HG03460 (cell line): ENCODE results near the gene ICAM4.

Experiments
- ATAC-seq: cut with Tn5 transposase; IDR thresholded peaks from one replicate; pipeline ENCODE4 v1.9.1; 2021; ENCODE audit not compliant: unreplicated experiment

ICAM4 gene

GRCh38 chr19:10290357-10290875, 3.7 kb downstream of the ICAM4 start:
- ATAC-seq: no peak

DNA sequence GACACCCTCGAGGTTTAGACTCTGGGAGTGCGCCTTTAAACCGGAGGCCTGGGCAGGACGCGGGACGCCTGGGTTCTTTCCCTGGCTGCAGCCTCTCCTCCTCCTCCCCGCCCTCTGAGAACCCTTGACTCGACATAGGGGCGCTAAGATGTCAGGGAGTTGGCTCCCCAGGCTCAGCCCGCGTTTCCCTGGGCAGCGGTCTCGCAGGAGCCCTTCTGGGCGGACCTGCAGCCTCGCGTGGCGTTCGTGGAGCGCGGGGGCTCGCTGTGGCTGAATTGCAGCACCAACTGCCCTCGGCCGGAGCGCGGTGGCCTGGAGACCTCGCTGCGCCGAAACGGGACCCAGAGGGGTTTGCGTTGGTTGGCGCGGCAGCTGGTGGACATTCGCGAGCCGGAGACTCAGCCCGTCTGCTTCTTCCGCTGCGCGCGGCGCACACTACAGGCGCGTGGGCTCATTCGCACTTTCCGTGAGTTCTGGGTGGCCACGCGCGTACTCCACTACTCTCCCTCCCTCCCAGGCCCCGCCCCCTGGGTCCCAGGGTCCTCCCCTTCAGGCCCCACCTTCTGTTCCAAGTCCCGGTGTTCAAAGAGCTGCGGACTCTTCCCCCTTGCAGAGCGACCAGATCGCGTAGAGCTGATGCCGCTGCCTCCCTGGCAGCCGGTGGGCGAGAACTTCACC, 4.3 kb downstream of the ICAM4 start:
- no peak for ATAC-seq

GRCh38 chr19:10291554-10292205, 4.9 kb downstream of the ICAM4 start:
- ATAC-seq: no peak

GRCh38 chr19:10292206-10292788, 5.5 kb downstream of the ICAM4 start:
- no peak for ATAC-seq

GRCh38 chr19:10292789-10293636, 6.3 kb downstream of the ICAM4 start:
- no peak for ATAC-seq

DNA sequence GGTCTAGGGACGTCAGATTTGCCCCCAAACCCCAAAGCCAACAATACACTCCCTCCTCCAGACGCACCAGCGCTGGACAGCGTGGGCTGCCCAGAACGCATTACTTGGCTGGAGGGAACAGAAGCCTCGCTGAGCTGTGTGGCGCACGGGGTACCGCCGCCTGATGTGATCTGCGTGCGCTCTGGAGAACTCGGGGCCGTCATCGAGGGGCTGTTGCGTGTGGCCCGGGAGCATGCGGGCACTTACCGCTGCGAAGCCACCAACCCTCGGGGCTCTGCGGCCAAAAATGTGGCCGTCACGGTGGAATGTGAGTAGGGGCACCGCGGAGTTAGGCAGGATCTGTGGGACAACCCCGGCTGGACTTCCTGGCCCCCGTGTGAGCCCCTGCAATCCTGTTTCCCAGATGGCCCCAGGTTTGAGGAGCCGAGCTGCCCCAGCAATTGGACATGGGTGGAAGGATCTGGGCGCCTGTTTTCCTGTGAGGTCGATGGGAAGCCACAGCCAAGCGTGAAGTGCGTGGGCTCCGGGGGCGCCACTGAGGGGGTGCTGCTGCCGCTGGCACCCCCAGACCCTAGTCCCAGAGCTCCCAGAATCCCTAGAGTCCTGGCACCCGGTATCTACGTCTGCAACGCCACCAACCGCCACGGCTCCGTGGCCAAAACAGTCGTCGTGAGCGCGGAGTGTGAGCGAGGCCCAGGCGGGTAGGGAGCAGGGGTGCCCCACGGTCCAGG, 7.0 kb downstream of the ICAM4 start:
- no peak for ATAC-seq

GRCh38 chr19:10294368-10294697, 7.6 kb downstream of the ICAM4 start:
- ATAC-seq: no peak

DNA sequence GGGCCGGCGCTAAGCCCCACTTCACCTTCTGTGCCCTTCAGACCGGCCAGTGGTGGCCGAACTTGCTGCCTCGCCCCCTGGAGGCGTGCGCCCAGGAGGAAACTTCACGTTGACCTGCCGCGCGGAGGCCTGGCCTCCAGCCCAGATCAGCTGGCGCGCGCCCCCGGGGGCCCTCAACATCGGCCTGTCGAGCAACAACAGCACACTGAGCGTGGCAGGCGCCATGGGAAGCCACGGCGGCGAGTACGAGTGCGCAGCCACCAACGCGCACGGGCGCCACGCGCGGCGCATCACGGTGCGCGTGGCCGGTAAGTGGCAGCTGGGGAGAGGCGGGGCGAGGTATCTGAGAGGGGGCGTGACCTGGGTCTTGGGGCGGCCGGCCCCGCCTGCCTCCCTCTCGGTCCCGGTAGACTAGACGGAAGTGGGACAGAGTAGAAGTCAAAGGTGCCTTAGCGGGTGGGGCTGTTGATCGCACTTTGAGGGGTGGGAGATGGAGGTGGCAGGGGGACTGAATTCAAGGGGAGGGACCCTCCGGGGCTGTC, 8.6 kb downstream of the ICAM4 start:
- no peak for ATAC-seq

GRCh38 chr19:10295847-10296591, 9.3 kb downstream of the ICAM4 start:
- ATAC-seq: no peak

- ATAC-seq: no peak
Observed at GRCh38 chr19:10299545-10300458, 13.0 kb downstream of the ICAM4 start.

GRCh38 chr19:10305139-10305806, 18.5 kb downstream of the ICAM4 start:
- no peak for ATAC-seq

DNA sequence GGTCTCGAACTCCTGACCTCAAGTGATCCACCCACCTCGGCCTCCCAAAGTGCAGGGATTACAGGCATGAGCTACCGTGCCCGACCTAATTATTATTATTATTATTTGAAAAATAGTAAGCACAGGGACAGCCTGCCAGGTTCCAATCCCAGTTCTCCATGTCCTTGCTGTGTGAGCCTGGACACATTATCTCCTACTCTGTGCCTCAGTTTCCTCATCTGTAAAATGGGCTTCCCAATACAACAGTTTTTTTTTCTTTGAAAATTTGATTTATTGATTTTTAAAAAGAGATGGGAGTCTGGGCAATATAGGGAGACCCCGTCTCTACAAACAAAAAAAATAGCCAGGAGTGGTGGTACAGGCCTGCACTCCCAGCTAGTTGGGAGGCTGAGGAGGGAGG, 19.6 kb downstream of the ICAM4 start:
- no peak for ATAC-seq

DNA sequence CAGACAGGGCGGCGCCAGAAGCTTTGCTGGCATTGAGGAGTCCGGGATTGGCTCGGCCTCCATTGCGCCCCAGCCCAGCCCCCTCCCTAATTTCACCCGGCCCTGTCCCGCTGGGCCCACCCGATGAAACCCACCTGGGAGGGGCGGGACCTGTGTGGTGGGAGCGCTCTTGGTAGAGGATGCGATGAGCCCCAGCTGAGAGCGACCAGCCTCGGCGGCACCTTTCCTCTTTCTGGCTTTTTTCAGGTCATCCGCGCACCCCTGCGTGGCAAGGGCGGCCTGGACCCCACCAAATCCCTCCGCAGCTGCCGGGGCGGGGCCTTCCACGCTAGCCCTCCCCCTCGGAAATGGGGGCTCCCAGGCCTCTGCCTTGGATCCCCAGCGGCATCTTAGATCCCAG, 22.7 kb downstream of the ICAM4 start, which contains the start of gene ZGLP1:
TSS of gene ZGLP1 (minus strand) at position 393 of the 400 bp plus-strand sequence.
- no peak for ATAC-seq

GRCh38 chr19:10315335-10316214, 28.8 kb downstream of the ICAM4 start, which contains the start of gene FDX2:
TSS of gene FDX2 (minus strand) at chr19:10316015. CDS start at chr19:10315996, 19 bp downstream.
- no peak for ATAC-seq

DNA sequence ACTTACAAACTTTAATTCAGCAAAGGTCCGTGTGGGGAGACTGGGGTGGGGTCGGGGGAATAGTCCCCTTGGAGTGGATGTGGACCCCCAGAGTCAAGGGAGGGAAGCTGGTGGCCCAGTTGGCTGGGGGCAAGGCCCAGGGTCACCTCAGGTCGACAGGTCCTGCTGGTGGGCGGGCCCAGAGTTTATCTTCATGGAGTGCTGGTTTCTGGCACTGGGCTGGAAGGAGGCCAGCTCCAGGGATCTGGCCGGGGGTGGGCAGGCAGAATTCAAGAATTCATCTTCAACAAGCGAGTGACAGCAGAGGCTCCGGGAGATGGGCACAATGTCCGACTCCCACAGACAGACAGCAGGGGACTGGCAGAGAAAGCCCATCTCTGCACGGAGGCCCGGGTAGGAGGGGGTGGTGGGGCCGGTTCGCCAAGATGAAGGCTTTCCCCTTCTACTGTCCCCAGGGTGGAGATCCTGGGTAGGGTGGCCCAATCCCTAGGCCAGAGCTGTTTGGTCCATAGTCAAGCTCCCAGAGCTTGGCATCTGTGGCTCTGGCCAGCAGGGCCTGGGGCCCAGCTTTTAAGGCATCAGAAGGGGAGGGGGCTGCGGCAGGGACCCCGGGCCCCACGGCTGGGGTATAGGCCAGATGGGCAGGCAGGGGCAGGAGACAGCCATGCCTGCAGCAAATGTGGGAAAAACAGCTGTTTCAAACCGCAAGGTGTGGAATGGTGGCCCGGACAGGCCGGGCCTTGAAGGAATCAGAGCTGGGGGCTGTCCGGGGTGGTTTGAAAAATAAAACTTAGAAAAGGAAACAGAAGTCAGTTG, 29.7 kb downstream of the ICAM4 start:
- no peak for ATAC-seq
